ENCODE results near the gene TEX52. TPM values are rescaled to one million over a fixed set of nuclear protein-coding genes. Genes with fewer than 3 reads are reported as not detected.

Gene TEX52
- total and polyA plus RNA-seq, 2 experiments from 2014 or later: not detected

GRCh38 chr12:2844786-2845185, 12.1 kb downstream of the TEX52 start:
- peak overlapping the region; percentile 17; the same call in 1 of the 2 replicates for H3K27ac Mint-ChIP-seq
- peaks cover 1% of the 10 kb centered on the region; the same call in 2 of the 3 replicates for H3K36me3 Mint-ChIP-seq (ENCODE audit: low read depth)
- DNase-seq (ENCODE audit: low spot score) (no peak), ATAC-seq (no peak)
- no peak overlapping the region for H3K4me3 ChIP-seq
- no peaks in the 10 kb centered on the region for H3F3A ChIP-seq (replicated peaks; ENCODE audit: low read depth)
- H3K27me3 ChIP-seq (ENCODE audit: insufficient read depth): no peaks in the 10 kb centered on the region
- H3K9me2 ChIP-seq (ENCODE audit: insufficient read depth): no peaks in the 10 kb centered on the region
- no peaks in the 10 kb centered on the region for H3K79me2 ChIP-seq (replicated peaks; ENCODE audit: insufficient read depth)
- H3K4me3 Mint-ChIP-seq: no peak overlapping the region
- H3K4me1 Mint-ChIP-seq: peaks cover 25% of the 10 kb centered on the region
- peaks cover 7% of the 10 kb centered on the region; the same call in 1 of the 2 replicates for H3K4me1 ChIP-seq (ENCODE audit: insufficient read depth)
- H3K4me2 ChIP-seq: no peak overlapping the region
- H2AFZ ChIP-seq: no peak overlapping the region
- H3K36me3 ChIP-seq (ENCODE audit: insufficient read depth): no peaks in the 10 kb centered on the region
- H3K27ac ChIP-seq (ENCODE audit: low read depth): no peak overlapping the region
- no peak for TF ChIP-seq ZNF114 (CRISPR knock-in tag; IDR thresholded peaks at IDR 0.05)
- no peak for TF ChIP-seq STAT1 (IDR thresholded peaks at IDR 0.05; ENCODE audit: unreplicated experiment)
- TF ChIP-seq JUNB (IDR thresholded peaks at IDR 0.05; ENCODE audit: unreplicated experiment): no peak
- no peak for TF ChIP-seq CTCF (conservative IDR thresholded peaks at IDR 0.05; ENCODE audit: low read depth in 2 of 2)
- no peak for TF ChIP-seq ETS1 (IDR thresholded peaks at IDR 0.05)
- no peak for TF ChIP-seq POLR2AphosphoS5 (IDR thresholded peaks at IDR 0.05; ENCODE audit: low read depth)
- no peak for TF ChIP-seq EZH2phosphoT487 (IDR thresholded peaks at IDR 0.05; ENCODE audit: unreplicated experiment)
- no peak for TF ChIP-seq ZNF331 (CRISPR knock-in tag; IDR thresholded peaks at IDR 0.05; ENCODE audit: low read depth)
- TF ChIP-seq REST (IDR thresholded peaks at IDR 0.05; ENCODE audit: unreplicated experiment): no peak
- TF ChIP-seq CREB1 (CRISPR knock-in tag; IDR thresholded peaks at IDR 0.05; ENCODE audit: low read depth): no peak
- no peak for TF ChIP-seq EZH2 (IDR thresholded peaks at IDR 0.05; ENCODE audit: low read depth, unreplicated experiment)
- TF ChIP-seq NANOG (IDR thresholded peaks at IDR 0.05; ENCODE audit: borderline replicate concordance): no peak
- no peak for TF ChIP-seq ZNF462 (CRISPR knock-in tag; IDR thresholded peaks at IDR 0.05)
- H3K9me3 Mint-ChIP-seq: no peaks in the 10 kb centered on the region
- H4K20me1 ChIP-seq (replicated peaks; ENCODE audit: insufficient read depth): no peaks in the 10 kb centered on the region
- peaks cover 5% of the 10 kb centered on the region for H3K27me3 Mint-ChIP-seq (ENCODE audit: insufficient read depth, low read depth, poor library complexity)

Data from GM23338 (cell line).